NK-92 treated with Interleukin-12 subunit alpha and Interleukin-12 subunit beta, amount 100 ng/mL, for 24 hours (cell line): ENCODE results near the gene USPL1.

Experiments
- DNase-seq: peaks from one replicate; lab custom pipeline; 2025; lab: John Stamatoyannopoulos, UW

The USPL1 gene

DNA sequence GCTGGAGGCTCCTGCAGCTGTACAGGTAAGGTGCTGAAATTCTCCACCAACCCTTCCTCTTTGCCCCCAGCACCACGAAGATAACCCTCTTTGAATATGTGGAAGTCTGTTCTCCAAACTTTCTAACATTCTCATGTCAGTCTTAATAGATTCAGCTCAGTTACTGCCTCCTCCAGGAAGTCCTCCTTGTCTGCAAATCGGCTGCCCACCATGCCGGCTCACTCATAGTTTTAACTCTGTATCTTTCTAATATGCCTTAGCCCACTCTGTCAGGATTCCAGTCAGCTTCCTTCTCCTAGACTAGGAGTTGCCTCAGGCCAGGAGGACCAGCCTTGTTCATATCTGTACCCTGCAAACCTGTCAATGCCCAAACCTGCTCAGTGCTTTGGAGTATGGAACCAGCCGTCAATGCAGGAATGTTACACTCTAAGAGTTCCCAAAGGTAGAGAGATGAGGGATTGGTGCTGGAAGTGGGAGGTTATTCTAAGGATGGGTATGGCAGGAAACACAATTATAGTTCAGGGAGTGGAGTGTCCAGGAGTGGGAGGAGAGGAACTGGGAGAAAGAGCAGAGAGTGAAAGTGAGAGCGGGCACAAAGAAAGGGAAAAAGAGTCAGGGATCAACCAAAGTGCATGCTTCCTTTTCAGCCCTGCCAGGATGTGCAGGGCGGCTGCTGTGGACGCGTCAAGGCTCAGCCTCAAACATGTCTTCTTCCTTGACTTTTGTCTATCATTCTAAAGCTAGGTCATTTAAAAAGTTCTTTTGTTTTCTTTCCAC, 79.6 kb downstream of the USPL1 start:
- DNase-seq = no peak

DNA sequence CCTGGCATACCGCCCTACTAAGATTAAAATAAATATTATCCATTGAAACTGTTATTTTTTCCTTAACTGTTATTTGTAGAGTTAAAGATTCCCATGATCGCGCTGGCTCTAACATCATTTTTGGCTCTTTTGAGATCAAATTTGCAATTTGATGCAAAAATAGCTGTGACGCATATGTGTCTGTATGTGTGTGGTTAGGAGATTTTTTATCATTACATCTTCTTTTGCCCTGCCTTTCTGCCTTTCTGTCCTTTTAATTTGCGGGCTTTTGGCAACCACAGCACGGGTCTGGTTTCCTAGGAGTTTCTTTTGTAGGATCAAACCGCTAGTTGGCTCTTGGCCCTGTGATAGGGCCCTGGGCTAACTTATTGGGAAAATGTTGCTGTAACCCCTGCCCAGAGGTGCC, 80.3 kb downstream of the USPL1 start:
- DNase-seq = no peak

DNA sequence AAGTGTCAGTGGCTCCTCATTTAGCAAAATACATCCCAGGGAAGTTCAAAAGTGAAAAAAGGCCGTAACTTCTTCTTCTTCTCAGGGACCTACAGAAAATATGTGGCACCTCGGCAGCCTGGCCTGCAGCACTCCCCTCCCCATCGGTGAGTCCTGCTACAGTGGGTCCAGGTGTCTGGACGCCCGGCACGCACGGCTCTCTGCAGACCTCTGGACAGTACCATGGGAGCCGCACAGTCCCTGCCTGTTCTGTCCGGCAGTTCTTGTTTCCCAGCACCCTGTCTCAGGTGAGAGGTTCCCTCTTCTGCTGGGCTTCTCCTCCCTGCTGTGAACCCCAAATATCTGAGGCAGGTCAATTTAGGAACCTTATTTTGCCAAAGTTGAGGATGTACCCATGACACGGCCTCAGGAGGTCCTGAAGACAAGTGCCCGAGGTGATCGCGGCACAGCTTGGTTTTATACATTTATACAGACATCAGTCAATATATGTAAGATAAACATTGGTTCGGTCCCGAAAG, 80.8 kb downstream of the USPL1 start:
- DNase-seq = no peak

DNA sequence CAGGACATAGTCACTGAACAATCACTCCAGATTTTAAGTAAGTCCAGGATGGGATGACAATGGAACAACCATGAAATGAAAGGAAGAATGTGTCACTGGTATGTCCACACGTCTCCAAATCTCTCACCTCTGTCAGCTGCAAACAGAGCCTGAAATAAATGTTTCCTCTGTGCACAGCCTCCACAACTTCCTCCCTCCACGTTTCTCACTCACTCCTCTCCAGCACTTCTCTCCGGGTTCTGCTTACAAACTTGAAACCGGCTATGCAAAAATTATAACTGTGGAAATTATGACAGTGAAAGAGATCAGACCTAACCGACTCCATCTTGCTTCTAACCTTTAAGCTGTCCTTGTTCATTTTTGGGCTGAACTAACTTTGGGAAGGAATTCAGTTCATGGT, 82.6 kb downstream of the USPL1 start:
- DNase-seq = no peak

DNA sequence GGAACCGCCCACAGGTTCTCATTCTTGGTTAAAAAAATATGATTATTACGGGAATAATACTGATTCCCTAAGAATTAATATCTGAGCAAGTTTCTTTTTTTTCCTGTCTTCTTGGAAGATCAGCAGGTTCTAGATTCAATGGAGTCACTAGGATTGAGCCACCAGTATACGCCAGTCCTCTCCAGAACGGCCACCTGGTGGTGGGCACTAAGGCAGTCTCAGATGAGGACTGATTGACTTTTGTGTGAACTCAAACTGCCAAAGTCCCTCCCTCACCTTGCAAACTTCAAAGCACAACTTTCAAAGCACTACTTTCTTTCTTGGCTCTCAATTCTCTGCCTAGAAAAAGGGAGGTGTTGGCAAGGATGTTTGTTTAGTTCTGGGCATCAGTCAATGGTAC, 84.3 kb downstream of the USPL1 start:
- no peak for DNase-seq

DNA sequence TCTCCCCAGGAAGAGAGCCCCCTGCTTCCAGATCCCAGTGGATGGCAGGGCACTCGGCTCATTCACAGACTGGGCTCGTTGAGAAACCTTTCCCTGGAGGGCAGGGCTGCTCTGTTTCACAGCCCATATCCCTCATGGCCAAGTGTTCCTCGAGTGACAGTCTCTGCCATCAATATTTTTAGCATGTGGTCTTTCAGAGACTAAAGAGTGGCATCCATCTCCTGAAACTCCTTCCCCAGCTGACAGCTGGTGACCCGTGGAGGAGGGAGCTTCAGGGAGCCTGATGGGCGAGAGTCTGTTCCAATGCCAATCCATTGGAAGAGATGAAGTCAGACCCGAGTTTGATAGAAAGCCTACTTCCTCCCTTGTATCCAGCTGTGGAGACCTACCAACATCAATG, 86.9 kb downstream of the USPL1 start:
- no peak for DNase-seq

DNA sequence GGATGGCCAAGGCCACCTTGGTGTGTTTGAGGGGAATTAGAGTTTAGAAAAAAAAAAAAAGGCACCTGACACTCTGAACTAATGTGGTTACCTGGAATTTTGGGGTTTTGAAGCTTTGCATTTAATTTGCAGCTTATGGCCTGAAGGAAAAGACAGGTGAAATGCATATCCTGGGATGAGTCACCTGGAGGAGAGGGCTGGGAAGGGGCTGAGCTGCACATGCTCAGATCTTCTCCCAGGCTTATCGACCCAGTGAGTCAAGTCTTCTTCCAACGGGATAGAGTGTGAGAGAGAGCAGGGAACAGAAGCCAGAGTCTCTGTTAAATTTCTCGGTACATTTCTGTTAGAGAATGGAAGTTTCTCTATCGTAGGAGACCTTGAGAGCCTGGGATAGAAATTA, 88.0 kb downstream of the USPL1 start:
- no peak for DNase-seq

DNA sequence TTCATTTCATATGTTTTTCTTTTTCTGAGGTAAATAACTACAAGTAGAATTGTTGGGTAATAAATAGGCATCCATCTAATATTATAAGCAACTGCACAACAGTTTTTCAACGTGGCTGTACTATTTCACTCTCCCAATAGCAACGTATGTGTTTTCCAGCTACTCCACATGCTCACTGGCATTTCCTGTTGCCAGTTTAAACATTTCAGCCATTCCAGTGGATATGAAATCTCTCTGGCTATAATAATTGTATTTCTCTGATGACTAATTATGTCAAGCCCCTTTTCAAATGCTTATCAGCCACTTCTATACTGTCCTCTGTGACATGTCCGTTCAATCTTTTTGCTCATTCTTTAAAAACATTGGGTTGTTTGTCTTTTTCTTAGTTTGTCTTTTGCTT, 90.8 kb downstream of the USPL1 start:
- no peak for DNase-seq
